ENCODE data around the gene BHLHE23.

GRCh38 chr20:63051911-63052310, 45.1 kb upstream of the BHLHE23 start:
- no peak for TF ChIP-seq POLR2AphosphoS5 (IDR thresholded peaks at IDR 0.05; ENCODE audit: low read depth, low read length)
- no peak for TF ChIP-seq FOXP2 (optimal IDR thresholded peaks at IDR 0.05; ENCODE audit: borderline replicate concordance, extremely low read depth, extremely low read length, insufficient read depth)
- no peak for TF ChIP-seq REST (IDR thresholded peaks at IDR 0.05; ENCODE audit: insufficient read depth in 1 of 2, low read depth in 2 of 2, low read length in 2 of 2)
